Right ventricle myocardium superior (tissue), 1 donor: ENCODE results near the gene ZFYVE9. TPM values are rescaled to one million over a fixed set of nuclear protein-coding genes. Genes with fewer than 3 reads are reported as not detected.

Experiments used
- ATAC-seq: fragments of 200-7000 bp; cut with Tn5 transposase; one replicate; pipeline ENCODE4 v1.9.1; 2020; ENCODE audit warnings: mild to moderate bottlenecking; ENCODE audit not compliant: poor library complexity
- DNase-seq: peaks from one replicate; pipeline ENCODE4 v3.0.0-alpha.2; 2020
- intact Hi-C: fragments of 100-400 bp; cut with DNase I; formaldehyde crosslinking; loops from one replicate; pipeline ENCODE4 v1.11.2; 2022
- total RNA-seq: library from RNA; stranded (reverse); fragmentation: NEBNext Ultra II Directional; extraction: Animal tissue kit (Norgen Biotek cat#: 25700); gene quantifications from one replicate; pipeline ENCODE4 v1.2.1, GENCODE V29; 2021
- donor health status: DM: no; HTN: yes; CAD: no; lungs with severe emphysema.

The ZFYVE9 gene
- total RNA-seq, 1 donor from 2014 or later: 18.4 TPM

- ATAC-seq (no peak), DNase-seq (no peak)
- intact Hi-C loops: no loop called here
Measured at GRCh38 chr1:52225174-52225573, 83.3 kb downstream of the ZFYVE9 start.

- DNase-seq: no peak
- ATAC-seq: no peak
- intact Hi-C loops: no loop called here
Measured at GRCh38 chr1:52229494-52229893, 87.6 kb downstream of the ZFYVE9 start.

GRCh38 chr1:52233463-52233862 is 91.6 kb downstream of the ZFYVE9 start:
- no peak for ATAC-seq
- no peak for DNase-seq
- intact Hi-C loops: no loop called here

DNA sequence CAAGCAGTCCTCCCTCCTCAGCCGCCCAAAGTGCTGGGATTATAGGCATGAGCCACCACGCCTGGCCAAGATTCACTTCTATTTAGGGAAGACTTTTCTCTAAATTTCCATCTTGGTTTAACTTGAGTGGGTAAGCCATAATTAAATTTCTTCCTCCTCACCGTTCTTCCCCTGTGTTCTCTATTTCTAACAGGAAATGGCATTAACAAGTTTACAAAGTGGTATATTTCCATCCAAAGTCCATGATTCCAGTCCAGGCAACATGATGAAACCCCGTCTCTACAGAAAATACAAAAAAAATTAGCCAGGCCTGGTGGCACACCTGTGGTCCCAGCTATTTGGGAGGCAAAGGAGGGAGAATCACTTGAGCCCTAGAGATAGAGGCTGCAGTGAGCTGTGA is 92.1 kb downstream of the ZFYVE9 start:
- no peak for DNase-seq
- intact Hi-C loops: no loop called here
- ATAC-seq: no peak

- intact Hi-C loops: no loop called here
- DNase-seq (no peak), ATAC-seq (no peak)
Measured at GRCh38 chr1:52234708-52235107, 92.8 kb downstream of the ZFYVE9 start.

DNA sequence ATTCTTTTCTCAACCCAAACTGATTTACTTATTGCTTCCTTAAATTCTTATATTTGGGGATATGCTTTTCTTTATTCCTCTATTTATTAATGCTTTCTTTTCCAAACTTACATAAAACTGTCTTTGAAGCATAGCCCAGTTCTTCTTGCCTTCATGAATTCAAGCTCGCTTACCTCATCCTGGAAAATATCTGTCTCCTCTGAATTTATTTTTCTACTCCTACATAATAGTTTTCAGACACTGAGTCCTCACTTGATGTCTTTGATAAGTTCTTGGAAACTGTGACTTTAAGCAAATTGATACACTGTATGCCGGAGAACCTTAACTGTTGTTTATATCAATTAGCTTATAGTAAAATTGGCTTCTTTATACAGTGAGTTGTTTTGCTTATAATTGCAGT is 93.8 kb downstream of the ZFYVE9 start:
- no peak for DNase-seq
- intact Hi-C loops: no loop called here
- no peak for ATAC-seq

GRCh38 chr1:52237430-52237829 is 95.5 kb downstream of the ZFYVE9 start:
- no peak for ATAC-seq
- intact Hi-C loops: no loop called here
- DNase-seq: no peak

DNA sequence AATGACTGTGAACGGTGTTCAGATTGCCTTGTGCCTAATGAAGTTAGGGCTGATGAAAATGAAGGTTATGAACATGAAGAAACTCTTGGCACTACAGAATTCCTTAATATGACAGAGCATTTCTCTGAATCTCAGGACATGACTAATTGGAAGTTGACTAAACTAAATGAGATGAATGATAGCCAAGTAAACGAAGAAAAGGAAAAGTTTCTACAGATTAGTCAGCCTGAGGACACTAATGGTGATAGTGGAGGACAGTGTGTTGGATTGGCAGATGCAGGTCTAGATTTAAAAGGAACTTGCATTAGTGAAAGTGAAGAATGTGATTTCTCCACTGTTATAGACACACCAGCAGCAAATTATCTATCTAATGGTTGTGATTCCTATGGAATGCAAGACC is 96.6 kb downstream of the ZFYVE9 start:
- no peak for ATAC-seq
- no peak for DNase-seq
- intact Hi-C loops: no loop called here

DNA sequence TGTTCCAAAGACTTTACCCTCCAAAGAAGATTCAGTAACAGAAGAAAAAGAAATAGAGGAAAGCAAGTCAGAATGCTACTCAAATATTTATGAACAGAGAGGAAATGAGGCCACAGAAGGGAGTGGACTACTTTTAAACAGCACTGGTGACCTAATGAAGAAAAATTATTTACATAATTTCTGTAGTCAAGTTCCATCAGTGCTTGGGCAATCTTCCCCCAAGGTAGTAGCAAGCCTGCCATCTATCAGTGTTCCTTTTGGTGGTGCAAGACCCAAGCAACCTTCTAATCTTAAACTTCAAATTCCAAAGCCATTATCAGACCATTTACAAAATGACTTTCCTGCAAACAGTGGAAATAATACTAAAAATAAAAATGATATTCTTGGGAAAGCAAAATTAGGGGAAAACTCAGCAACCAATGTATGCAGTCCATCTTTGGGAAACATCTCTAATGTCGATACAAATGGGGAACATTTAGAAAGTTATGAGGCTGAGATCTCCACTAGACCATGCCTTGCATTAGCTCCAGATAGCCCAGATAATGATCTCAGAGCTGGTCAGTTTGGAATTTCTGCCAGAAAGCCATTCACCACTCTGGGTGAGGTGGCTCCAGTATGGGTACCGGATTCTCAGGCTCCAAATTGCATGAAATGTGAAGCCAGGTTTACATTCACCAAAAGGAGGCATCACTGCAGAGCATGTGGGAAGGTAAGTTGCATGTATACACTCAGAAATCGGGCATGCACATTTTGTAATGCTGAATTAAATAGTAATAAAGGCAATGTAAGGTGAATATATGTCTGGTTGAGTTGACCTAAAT is 97.2 kb downstream of the ZFYVE9 start:
- no peak for ATAC-seq
- no peak for DNase-seq
- intact Hi-C loops: no loop called here

DNA sequence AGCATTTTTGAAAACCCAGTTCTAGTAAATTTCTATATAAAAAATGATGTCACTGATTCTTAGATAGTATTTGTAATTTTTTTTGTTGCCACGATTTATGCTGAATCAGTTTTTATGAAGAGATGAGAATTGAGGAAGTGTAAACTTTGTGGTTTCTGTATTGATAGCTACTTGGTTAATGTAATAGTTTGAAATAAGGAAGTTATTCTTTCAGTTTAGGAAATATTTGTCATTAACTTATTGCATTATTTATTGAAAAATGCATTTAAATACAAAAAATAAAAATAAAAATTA is 97.8 kb downstream of the ZFYVE9 start:
- DNase-seq (no peak), ATAC-seq (no peak)
- intact Hi-C loops: no loop called here

- DNase-seq: no peak
- no peak for ATAC-seq
- intact Hi-C loops: no loop called here
Measured at GRCh38 chr1:52240592-52241210, 98.8 kb downstream of the ZFYVE9 start.

DNA sequence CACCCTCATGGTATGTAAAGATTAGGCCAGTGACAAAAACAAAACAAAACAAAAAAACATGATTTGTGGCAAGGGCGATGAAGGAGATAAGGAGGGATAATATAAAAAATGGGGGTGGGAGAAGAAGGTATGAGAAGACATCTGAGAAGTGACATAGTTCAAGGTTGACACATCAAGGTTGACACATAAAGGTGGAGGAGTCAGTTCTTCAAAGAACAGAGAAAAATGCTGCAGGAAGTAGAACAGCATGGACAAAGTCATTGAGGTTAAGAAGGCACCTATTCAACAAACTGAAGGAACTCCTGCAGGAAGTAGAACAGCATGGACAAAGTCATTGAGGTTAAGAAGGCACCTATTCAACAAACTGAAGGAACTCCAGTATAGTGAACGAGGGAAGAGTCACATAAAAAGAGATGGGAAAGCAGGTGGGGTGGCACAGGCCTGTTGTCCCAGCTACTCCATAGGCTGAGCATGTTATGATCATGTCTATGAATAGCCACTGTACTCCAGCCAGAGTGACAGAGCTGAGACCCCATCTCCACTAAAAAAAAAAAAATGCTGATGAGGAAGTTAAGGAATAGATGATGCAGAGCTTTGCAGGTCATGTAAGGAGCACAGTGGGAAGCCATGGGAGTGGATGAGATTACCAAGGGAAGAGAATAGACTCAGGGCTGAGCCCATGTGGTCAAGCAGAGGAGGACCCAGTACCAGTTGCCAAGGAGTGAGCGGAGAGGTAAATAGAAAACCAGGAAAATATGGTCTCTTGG is 101.5 kb downstream of the ZFYVE9 start:
- ATAC-seq (no peak), DNase-seq (no peak)
- intact Hi-C loops: no loop called here

GRCh38 chr1:52249831-52250230 is 107.9 kb downstream of the ZFYVE9 start:
- no peak for ATAC-seq
- no peak for DNase-seq

GRCh38 chr1:52253421-52253820 is 111.5 kb downstream of the ZFYVE9 start:
- intact Hi-C loops: no loop called here
- DNase-seq (no peak), ATAC-seq (no peak)

More at GRCh38 chr1:52249831-52250230, 107.9 kb downstream of the ZFYVE9 start:
- intact Hi-C loops: no loop called here

DNA sequence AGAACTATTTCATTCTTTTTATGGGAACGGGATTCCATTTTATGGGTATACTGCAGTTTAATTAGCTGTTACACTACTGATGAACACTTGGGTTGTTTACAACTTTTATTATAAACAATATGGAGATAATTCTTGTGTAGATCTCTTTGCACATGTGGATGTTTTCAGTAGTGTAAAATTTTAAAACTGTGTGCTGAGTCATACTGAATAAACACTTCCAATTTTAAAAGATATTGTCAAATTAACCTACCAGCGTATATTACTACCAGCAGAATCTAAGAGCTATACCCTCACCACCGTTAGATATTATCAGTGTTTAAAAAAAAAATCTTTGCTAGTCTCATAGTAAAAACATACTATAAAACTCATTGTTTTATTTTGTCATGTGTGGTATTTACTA is 118.0 kb downstream of the ZFYVE9 start:
- intact Hi-C loops: no loop called here
- DNase-seq (no peak), ATAC-seq (no peak)

DNA sequence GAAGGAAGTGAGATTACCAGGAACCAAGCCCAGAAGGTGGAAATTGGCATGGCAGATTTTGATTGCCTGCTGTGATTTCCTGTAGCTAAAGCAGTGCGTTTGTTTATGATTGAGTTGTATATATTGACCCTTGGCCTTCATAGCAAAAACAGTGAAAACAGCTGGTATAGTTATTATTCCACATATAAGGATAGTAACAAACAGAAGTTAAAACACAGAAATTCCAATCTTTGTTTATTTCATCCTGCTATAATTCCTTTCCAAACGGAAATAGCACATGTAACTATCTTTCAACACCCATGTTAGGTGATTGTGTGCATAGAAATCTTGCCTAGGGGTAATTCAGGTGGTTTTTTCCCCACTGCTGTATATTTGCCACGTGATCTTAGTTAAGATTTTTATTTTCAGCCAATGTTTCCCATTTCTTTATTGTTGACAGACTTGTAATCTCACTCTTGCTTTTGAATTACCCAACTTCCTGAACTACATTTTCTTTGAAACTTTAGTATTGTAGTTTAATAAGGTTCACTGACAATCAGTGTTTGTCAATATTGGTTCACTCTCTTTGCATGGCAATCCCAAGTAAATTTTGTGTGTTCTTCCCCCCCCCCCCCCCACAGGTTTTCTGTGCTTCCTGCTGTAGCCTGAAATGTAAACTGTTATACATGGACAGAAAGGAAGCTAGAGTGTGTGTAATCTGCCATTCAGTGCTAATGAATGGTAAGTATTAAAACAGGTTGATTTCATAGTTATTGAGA is 121.4 kb downstream of the ZFYVE9 start:
- intact Hi-C loops: no loop called here
- ATAC-seq (no peak), DNase-seq (no peak)

- ATAC-seq: no peak
- intact Hi-C loops: no loop called here
- no peak for DNase-seq
Measured at GRCh38 chr1:52264530-52265115, 122.7 kb downstream of the ZFYVE9 start.

DNA sequence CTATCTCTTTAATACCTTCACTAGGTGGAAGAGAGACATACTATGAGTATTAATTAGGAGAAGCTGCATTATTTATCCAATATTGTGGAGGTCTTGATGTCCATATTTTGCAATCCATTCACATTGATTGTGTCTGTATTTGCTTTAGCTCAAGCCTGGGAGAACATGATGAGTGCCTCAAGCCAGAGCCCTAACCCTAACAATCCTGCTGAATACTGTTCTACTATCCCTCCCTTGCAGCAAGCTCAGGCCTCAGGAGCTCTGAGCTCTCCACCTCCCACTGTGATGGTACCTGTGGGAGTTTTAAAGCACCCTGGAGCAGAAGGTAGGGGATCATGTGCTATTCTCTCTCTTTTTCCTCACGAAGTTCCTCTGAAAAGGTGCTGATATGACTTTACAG is 124.6 kb downstream of the ZFYVE9 start:
- DNase-seq: no peak
- no peak for ATAC-seq
- intact Hi-C loops: no loop called here

GRCh38 chr1:52268372-52268771 is 126.5 kb downstream of the ZFYVE9 start:
- DNase-seq (no peak), ATAC-seq (no peak)
- intact Hi-C loops: no loop called here
